SH-SY5Y (cell line): ENCODE measurements around the gene TMEM17.

Source experiments
- GATA2 ChIP-seq: IDR thresholded peaks from 2 replicates; pipeline ENCODE4 v1.6.1; 2011; ENCODE audit warnings: mild to moderate bottlenecking, low read depth, low read length
- GATA3 ChIP-seq: IDR thresholded peaks from 2 replicates; pipeline ENCODE4 v1.6.1; 2011; ENCODE audit warnings: low read depth, mild to moderate bottlenecking, low read length, moderate library complexity

- TF ChIP-seq GATA2: no peak
- no peak for TF ChIP-seq GATA3
These were observed 766 bp downstream of the TMEM17 start for GRCh38 chr2:62505109-62505749.
